ENCODE results near the gene ZRANB3.

DNA sequence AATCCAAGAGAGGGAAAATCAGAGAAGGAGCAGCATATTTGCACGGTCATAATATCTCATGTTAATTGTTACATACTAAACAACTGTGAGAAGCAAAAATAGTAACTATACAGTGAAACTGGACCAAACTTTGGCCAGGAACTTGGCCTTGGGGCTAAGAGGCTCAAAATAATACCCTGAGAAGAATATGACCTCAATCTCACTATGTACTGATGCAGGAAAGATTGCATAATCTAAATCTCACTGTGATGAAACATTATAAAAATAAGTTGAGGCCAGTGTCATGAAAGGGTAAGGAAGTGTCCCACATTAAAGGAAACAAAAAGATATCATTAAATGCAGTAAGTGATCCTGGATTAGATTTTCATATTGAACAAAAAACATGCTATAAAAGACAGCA lies 36.5 kb downstream of the ZRANB3 start:
- TF ChIP-seq, protein P1, sequence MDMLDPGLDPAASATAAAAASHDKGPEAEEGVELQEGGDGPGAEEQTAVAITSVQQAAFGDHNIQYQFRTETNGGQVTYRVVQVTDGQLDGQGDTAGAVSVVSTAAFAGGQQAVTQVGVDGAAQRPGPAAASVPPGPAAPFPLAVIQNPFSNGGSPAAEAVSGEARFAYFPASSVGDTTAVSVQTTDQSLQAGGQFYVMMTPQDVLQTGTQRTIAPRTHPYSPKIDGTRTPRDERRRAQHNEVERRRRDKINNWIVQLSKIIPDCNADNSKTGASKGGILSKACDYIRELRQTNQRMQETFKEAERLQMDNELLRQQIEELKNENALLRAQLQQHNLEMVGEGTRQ (IDR thresholded peaks at IDR 0.05; ENCODE audit: low read depth, low read length), result no peak
- TF ChIP-seq, protein P1 (CRISPR knock-in tag; IDR thresholded peaks at IDR 0.05; ENCODE audit: borderline replicate concordance), result no peak
- TF ChIP-seq, protein P2, sequence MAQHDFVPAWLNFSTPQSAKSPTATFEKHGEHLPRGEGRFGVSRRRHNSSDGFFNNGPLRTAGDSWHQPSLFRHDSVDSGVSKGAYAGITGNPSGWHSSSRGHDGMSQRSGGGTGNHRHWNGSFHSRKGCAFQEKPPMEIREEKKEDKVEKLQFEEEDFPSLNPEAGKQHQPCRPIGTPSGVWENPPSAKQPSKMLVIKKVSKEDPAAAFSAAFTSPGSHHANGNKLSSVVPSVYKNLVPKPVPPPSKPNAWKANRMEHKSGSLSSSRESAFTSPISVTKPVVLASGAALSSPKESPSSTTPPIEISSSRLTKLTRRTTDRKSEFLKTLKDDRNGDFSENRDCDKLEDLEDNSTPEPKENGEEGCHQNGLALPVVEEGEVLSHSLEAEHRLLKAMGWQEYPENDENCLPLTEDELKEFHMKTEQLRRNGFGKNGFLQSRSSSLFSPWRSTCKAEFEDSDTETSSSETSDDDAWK (CRISPR knock-in tag; IDR thresholded peaks at IDR 0.05), result no peak
- TF ChIP-seq ZKSCAN1 (IDR thresholded peaks at IDR 0.05; ENCODE audit: low read length) (no peak), RFXANK (CRISPR knock-in tag; IDR thresholded peaks at IDR 0.05) (no peak), GABPA (IDR thresholded peaks at IDR 0.05; ENCODE audit: low read depth, low read length) (no peak), GABPA (CRISPR knock-in tag; IDR thresholded peaks at IDR 0.05; ENCODE audit: low read depth) (no peak), KDM1A (CRISPR knock-in tag; IDR thresholded peaks at IDR 0.05) (no peak), POLR2AphosphoS5 (IDR thresholded peaks at IDR 0.05; ENCODE audit: low read depth, low read length) (no peak), SP1 (IDR thresholded peaks at IDR 0.05) (no peak), SP1 (CRISPR knock-in tag; IDR thresholded peaks at IDR 0.05) (no peak), HNF4A (CRISPR knock-in tag; IDR thresholded peaks at IDR 0.05) (no peak)
- TF ChIP-seq, protein P3, sequence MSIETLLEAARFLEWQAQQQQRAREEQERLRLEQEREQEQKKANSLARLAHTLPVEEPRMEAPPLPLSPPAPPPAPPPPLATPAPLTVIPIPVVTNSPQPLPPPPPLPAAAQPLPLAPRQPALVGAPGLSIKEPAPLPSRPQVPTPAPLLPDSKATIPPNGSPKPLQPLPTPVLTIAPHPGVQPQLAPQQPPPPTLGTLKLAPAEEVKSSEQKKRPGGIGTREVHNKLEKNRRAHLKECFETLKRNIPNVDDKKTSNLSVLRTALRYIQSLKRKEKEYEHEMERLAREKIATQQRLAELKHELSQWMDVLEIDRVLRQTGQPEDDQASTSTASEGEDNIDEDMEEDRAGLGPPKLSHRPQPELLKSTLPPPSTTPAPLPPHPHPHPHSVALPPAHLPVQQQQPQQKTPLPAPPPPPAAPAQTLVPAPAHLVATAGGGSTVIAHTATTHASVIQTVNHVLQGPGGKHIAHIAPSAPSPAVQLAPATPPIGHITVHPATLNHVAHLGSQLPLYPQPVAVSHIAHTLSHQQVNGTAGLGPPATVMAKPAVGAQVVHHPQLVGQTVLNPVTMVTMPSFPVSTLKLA (IDR thresholded peaks at IDR 0.05), result no peak

Data from HepG2 (cell line).